MM.1S (cell line): ENCODE results near the gene SPEF1.

Source experiments
- DNase-seq: peaks from one replicate; pipeline ENCODE4 v3.0.0-alpha.2; 2015
- H2AFZ ChIP-seq: fragments of 300-600 bp; sonication (generic); 2 replicates; pipeline ENCODE4 v1.6.0; 2016; ENCODE audit warnings: antibody characterized with exemption, low read length
- H3F3A ChIP-seq: fragments of 300-600 bp; sonication (generic); 2 replicates; pipeline ENCODE4 v1.6.1; 2016; ENCODE audit warnings: mild to moderate bottlenecking, antibody characterized with exemption, low read length, moderate library complexity, mixed read lengths; ENCODE audit not compliant: insufficient read depth
- H3K27ac ChIP-seq: fragments of 300-600 bp; sonication (generic); 2 replicates; pipeline ENCODE4 v1.5.1; 2016; ENCODE audit warnings: mild to moderate bottlenecking, low read length
- H3K27me3 ChIP-seq: fragments of 300-600 bp; sonication (generic); replicated peaks from 2 replicates; pipeline ENCODE4 v1.6.0; 2016; ENCODE audit warnings: low read length; ENCODE audit not compliant: insufficient read depth
- H3K36me3 ChIP-seq: fragments of 300-600 bp; sonication (generic); replicated peaks from 2 replicates; pipeline ENCODE4 v1.6.1; 2016; ENCODE audit warnings: mild to moderate bottlenecking, low read length, mixed read lengths; ENCODE audit not compliant: insufficient read depth
- H3K4me1 ChIP-seq: fragments of 300-600 bp; sonication (generic); 2 replicates; pipeline ENCODE4 v1.6.1; 2016; ENCODE audit warnings: low read length, mixed read lengths
- H3K4me2 ChIP-seq: fragments of 300-600 bp; sonication (generic); 2 replicates; pipeline ENCODE4 v1.6.0; 2016; ENCODE audit warnings: low read depth, low read length
- H3K4me3 ChIP-seq: fragments of 300-600 bp; sonication (generic); 2 replicates; pipeline ENCODE4 v1.5.1; 2016; ENCODE audit warnings: low read length, mixed read lengths
- H3K79me2 ChIP-seq: fragments of 300-600 bp; sonication (generic); 2 replicates; pipeline ENCODE4 v1.6.1; 2016; ENCODE audit warnings: mixed run types, low read length, mixed read lengths
- H3K9ac ChIP-seq: fragments of 300-600 bp; sonication (generic); 2 replicates; pipeline ENCODE4 v1.6.1; 2016; ENCODE audit warnings: low read length, mixed read lengths
- H3K9me2 ChIP-seq: fragments of 300-600 bp; sonication (generic); replicated peaks from 2 replicates; pipeline ENCODE4 v1.6.1; 2016; ENCODE audit warnings: mild to moderate bottlenecking, low read length, mixed read lengths; ENCODE audit not compliant: insufficient read depth
- H3K9me3 ChIP-seq: fragments of 300-600 bp; sonication (generic); replicated peaks from 2 replicates; pipeline ENCODE4 v1.6.1; 2016; ENCODE audit warnings: mild to moderate bottlenecking, low read length, mixed read lengths; ENCODE audit not compliant: insufficient read depth
- H4K20me1 ChIP-seq: fragments of 300-600 bp; sonication (generic); 2 replicates; pipeline ENCODE4 v1.6.1; 2016; ENCODE audit warnings: mild to moderate bottlenecking, low read length, moderate library complexity, mixed read lengths; ENCODE audit not compliant: insufficient read depth
- EZH2 ChIP-seq: fragments of 300-600 bp; sonication (generic); optimal IDR thresholded peaks from 2 replicates; pipeline ENCODE3; 2017; ENCODE audit warnings: low read depth, mild to moderate bottlenecking, antibody characterized with exemption, low read length, mixed read lengths
- EZH2phosphoT487 ChIP-seq: fragments of 300-600 bp; sonication (generic); IDR thresholded peaks from 2 replicates; pipeline ENCODE4 v1.6.1; 2018; ENCODE audit warnings: antibody characterized with exemption, low read length
- TF ChIP-seq, protein P1 (sequence below): fragments of 300-600 bp; sonication (generic); IDR thresholded peaks from 2 replicates; pipeline ENCODE4 v1.5.1; 2016; ENCODE audit warnings: antibody characterized with exemption, low read length, mixed read lengths

The SPEF1 gene

GRCh38 chr20:3800878-3801260 is 19.6 kb upstream of the SPEF1 start:
- no peaks in the 10 kb centered on the region for H3K27me3 ChIP-seq
- H3K4me2 ChIP-seq: no peak overlapping the region
- H2AFZ ChIP-seq: no peak overlapping the region
- no peak for DNase-seq
- TF ChIP-seq EZH2phosphoT487: no peak
- peaks cover 3% of the 10 kb centered on the region for H3K36me3 ChIP-seq
- H3F3A ChIP-seq: peaks cover 21% of the 10 kb centered on the region
- peaks cover 23% of the 10 kb centered on the region for H3K4me1 ChIP-seq
- peaks cover 49% of the 10 kb centered on the region for H3K79me2 ChIP-seq
- no peaks in the 10 kb centered on the region for H4K20me1 ChIP-seq
- H3K9me3 ChIP-seq: no peaks in the 10 kb centered on the region
- no peak overlapping the region for H3K4me3 ChIP-seq
- no peak overlapping the region for H3K27ac ChIP-seq
- H3K9ac ChIP-seq: no peak overlapping the region
- no peaks in the 10 kb centered on the region for H3K9me2 ChIP-seq

DNA sequence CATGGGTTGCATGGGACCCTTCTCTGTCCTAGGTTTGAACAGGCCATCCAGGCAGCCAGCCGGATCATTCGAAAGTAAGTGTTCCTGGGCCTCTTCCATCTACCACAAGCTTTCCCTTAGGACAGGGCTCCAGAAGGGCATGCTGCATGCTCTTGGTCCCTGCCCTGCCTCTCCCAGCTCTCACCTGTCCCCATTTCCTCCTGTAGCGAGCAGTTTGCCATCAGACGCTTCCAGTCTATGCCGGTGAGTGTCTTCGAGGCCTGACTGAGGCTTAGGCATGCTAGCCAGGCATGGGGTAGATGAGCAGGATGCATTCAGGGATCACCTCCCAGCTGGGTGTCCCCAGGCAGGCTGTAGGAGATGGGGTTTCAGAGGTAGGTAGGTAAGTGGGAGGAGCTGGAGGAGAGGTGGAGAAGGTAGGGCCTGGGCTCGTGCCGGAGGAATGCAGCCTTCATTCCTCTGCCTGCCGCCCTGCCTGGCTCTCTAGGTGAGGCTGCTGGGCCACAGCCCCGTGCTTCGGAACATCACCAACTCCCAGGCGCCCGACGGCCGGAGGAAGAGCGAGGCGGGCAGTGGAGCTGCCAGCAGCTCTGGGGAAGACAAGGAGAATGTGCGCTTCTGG is 19.1 kb upstream of the SPEF1 start:
- H3K9me3 ChIP-seq: no peaks in the 10 kb centered on the region
- TF ChIP-seq EZH2phosphoT487 (no peak), EZH2 (no peak)
- TF ChIP-seq, protein P1, sequence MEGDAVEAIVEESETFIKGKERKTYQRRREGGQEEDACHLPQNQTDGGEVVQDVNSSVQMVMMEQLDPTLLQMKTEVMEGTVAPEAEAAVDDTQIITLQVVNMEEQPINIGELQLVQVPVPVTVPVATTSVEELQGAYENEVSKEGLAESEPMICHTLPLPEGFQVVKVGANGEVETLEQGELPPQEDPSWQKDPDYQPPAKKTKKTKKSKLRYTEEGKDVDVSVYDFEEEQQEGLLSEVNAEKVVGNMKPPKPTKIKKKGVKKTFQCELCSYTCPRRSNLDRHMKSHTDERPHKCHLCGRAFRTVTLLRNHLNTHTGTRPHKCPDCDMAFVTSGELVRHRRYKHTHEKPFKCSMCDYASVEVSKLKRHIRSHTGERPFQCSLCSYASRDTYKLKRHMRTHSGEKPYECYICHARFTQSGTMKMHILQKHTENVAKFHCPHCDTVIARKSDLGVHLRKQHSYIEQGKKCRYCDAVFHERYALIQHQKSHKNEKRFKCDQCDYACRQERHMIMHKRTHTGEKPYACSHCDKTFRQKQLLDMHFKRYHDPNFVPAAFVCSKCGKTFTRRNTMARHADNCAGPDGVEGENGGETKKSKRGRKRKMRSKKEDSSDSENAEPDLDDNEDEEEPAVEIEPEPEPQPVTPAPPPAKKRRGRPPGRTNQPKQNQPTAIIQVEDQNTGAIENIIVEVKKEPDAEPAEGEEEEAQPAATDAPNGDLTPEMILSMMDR: no peak
- H3K36me3 ChIP-seq: peaks cover 3% of the 10 kb centered on the region
- H3K4me2 ChIP-seq: no peak overlapping the region
- no peaks in the 10 kb centered on the region for H3K27me3 ChIP-seq
- H2AFZ ChIP-seq: no peak overlapping the region
- peaks cover 49% of the 10 kb centered on the region for H3K79me2 ChIP-seq
- H3K27ac ChIP-seq: no peak overlapping the region
- no peaks in the 10 kb centered on the region for H4K20me1 ChIP-seq
- no peak for DNase-seq
- no peak overlapping the region for H3K9ac ChIP-seq
- peaks cover 23% of the 10 kb centered on the region for H3K4me1 ChIP-seq
- H3F3A ChIP-seq: peaks cover 21% of the 10 kb centered on the region
- H3K4me3 ChIP-seq: no peak overlapping the region
- no peaks in the 10 kb centered on the region for H3K9me2 ChIP-seq

- H3K27ac ChIP-seq: peak overlapping the region; percentile 94; the same call in 1 of the 2 replicates
- H3K79me2 ChIP-seq: peaks cover 49% of the 10 kb centered on the region
Measured at GRCh38 chr20:3798908-3799248, 17.6 kb upstream of the SPEF1 start.

DNA sequence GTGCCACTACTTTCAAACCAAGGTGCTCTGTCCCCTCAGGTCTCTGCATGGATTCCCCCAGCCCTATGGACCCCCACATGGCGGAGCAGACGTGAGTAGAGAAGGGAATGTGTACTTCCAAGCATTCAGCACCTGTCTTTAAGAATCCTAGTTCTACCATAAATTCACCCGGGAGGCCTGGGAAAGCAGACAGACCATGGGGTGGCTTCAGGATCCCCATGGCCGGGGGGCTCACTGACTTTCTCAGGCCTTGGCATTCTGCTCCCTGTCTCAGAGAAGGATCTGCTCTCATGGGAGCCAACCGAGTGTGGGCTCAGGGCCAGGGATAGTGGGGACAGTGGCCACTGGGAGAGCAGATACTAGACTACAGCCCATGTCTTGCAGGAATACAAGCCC is 17.1 kb upstream of the SPEF1 start:
- Histone ChIP-seq H3K9me2 (no peaks in the 10 kb centered on the region), H2AFZ (no peak overlapping the region), H4K20me1 (no peaks in the 10 kb centered on the region), H3K4me1 (peaks cover 32% of the 10 kb centered on the region), H3K27ac (peak overlapping the region; percentile 94; the same call in 1 of the 2 replicates), H3F3A (peaks cover 21% of the 10 kb centered on the region), H3K9ac (peak overlapping the region; percentile 75), H3K4me2 (peak overlapping the region; percentile 88), H3K4me3 (peak overlapping the region; percentile 90), H3K9me3 (no peaks in the 10 kb centered on the region), H3K79me2 (peaks cover 49% of the 10 kb centered on the region), H3K27me3 (no peaks in the 10 kb centered on the region), H3K36me3 (peaks cover 3% of the 10 kb centered on the region)
- no peak for DNase-seq
- TF ChIP-seq EZH2phosphoT487: no peak
- TF ChIP-seq, protein P1: no peak
- no peak for TF ChIP-seq EZH2

More at GRCh38 chr20:3798908-3799248, 17.6 kb upstream of the SPEF1 start:
- H3K9me3 ChIP-seq: no peaks in the 10 kb centered on the region
- peaks cover 32% of the 10 kb centered on the region for H3K4me1 ChIP-seq
- peak overlapping the region; percentile 75; the same call in 1 of the 2 replicates for H3K9ac ChIP-seq
- H3K4me3 ChIP-seq: no peak overlapping the region
- peaks cover 21% of the 10 kb centered on the region for H3F3A ChIP-seq
- TF ChIP-seq, protein P1: no peak
- TF ChIP-seq EZH2phosphoT487 (no peak), EZH2 (no peak)
- DNase-seq: no peak
- peaks cover 3% of the 10 kb centered on the region for H3K36me3 ChIP-seq
- no peak overlapping the region for H2AFZ ChIP-seq
- no peaks in the 10 kb centered on the region for H3K27me3 ChIP-seq
- no peaks in the 10 kb centered on the region for H3K9me2 ChIP-seq
- H4K20me1 ChIP-seq: no peaks in the 10 kb centered on the region
- H3K4me2 ChIP-seq: peak overlapping the region; percentile 88
